Adrenal gland (tissue), 12 donors: Measurements from ENCODE around the gene MAPKAP1. TPM values are rescaled to one million over a fixed set of nuclear protein-coding genes. Genes with fewer than 3 reads are reported as not detected.

ENCODE experiments used
- DNase-seq, 7 donors: peaks; one replicate each; pipeline ENCODE4 v3.0.0-alpha.2; 2019 to 2020
- H3K27ac ChIP-seq, 5 donors: fragments of 200-600 bp; sonication (generic) in 4 of 5; 1 replicate in 3 of 5; 2 replicates in 2 of 5; pipeline versions ENCODE4 v1.5.1 to v1.8.0; 2016 to 2020; ENCODE audit warnings: mild to moderate bottlenecking in 1 of 5
- H3K27me3 ChIP-seq: fragments of 200-600 bp; 2 replicates; pipeline ENCODE4 v1.8.0; 2021
- H3K36me3 ChIP-seq, 2 donors: fragments of 200-600 bp; replicated peaks in 1 of 2; 1 replicate in 1 of 2; 2 replicates in 1 of 2; pipeline versions ENCODE4 v1.5.1 to v1.8.0; 2018 to 2022
- H3K4me1 ChIP-seq, 2 donors: fragments of 200-600 bp; replicated peaks in 1 of 2; 1 replicate in 1 of 2; 2 replicates in 1 of 2; pipeline versions ENCODE4 v1.5.1 to v1.8.0; 2018 to 2021
- H3K4me3 ChIP-seq, 4 donors: fragments of 200-600 bp; sonication (generic) in 3 of 4; one replicate each; pipeline ENCODE4 v1.5.1; 2016 to 2018
- H3K9me3 ChIP-seq, 3 donors: fragments of 200-600 bp; sonication (generic) in 1 of 3; replicated peaks in 1 of 3; 1 replicate in 2 of 3; 2 replicates in 1 of 3; pipeline versions ENCODE4 v1.5.1 to v1.8.0; 2016 to 2021
- POLR2A ChIP-seq, 2 donors: fragments of 450-650 bp; IDR thresholded peaks; one replicate each; pipeline ENCODE4 v1.6.1; 2017; ENCODE audit warnings: antibody characterized with exemption in 2 of 2, mild to moderate bottlenecking in 2 of 2, moderate library complexity in 1 of 2
- WGBS, 4 donors: extraction: QIAGEN DNeasy Blood & Tissue Kit in 2 of 4; methylation state at CpG; one replicate each; pipeline versions ENCODE4 v1.1.5 to v1.1.7; 2013 to 2017; 5-methylcytosine and 5-hydroxymethylcytosine counted together
- intact Hi-C, 2 donors: fragments of 100-400 bp; cut with DNase I; formaldehyde crosslinking; loops; one replicate each; pipeline versions ENCODE4 v1.14.1 to v1.15.0; 2022 to 2023
- polyA plus RNA-seq, 3 donors: library from polyadenylated mRNA; stranded (reverse); fragments of 200-250 nt in 2 of 3; fragments of 350-450 nt in 1 of 3; fragmentation: Illumina TruSeq in 1 of 3; extraction: RNeasy Lipid Tissue Mini Kit (QIAGEN cat#74804) in 1 of 3; gene quantifications; one replicate each; pipeline ENCODE4 v1.2.3, GENCODE V29; 2013 to 2014
- total RNA-seq, 9 donors: library from RNA; depleted of rRNA in 4 of 9; stranded (reverse); fragments of >200 nt in 4 of 9; fragments of 120-200 nt in 1 of 9; fragmentation: NEBNext Ultra II Directional in 1 of 9; extraction: Animal tissue kit (Norgen Biotek cat#: 25700) in 1 of 9; gene quantifications; one replicate each; pipeline versions ENCODE4 v1.1.0 to v1.2.4, GENCODE V29; 2013 to 2023
- TF ChIP-seq, protein P1 (sequence below), 6 experiments: fragments of 450-650 bp in 4 of 6; fragments of 200-600 bp in 2 of 6; sonication (generic) in 1 of 6; IDR thresholded peaks; 1 replicate in 5 of 6; 2 replicates in 1 of 6; pipeline versions ENCODE4 v1.5.1 to v1.8.0; 2016 to 2021; ENCODE audit warnings: antibody characterized with exemption in 6 of 6, mild to moderate bottlenecking in 2 of 6, moderate library complexity in 1 of 6
- donor health status: healthy with polysubstance abuse.
- donor health status: Bipolar disorder and iron deficiency.
- donor health status: DM: yes; HTN: yes; CAD: no.
- donor health status: DM: no; HTN: no; CAD: no.
- donor health status: DM: no; HTN: no; CAD: no.
- donor health status: DM: yes; HTN: yes; CAD: no.

The MAPKAP1 gene
- total and polyA plus RNA-seq, 12 donors = 72.2 to 156 (median 94.9) TPM

GRCh38 chr9:125425170-125425897 is 281.7 kb downstream of the MAPKAP1 start:
- Histone ChIP-seq H3K4me3 (peak overlapping the region in 1 of 4 donors; percentile 27), H3K27me3 (no peaks in the 10 kb centered on the region), H3K27ac (peak overlapping the region in 1 of 5 donors; percentile 24), H3K4me1 (peaks cover 4 to 8% of the 10 kb centered on the region in 2 donors), H3K36me3 (no peaks in the 10 kb centered on the region), H3K9me3 (no peaks in the 10 kb centered on the region)
- DNase-seq = peak in 5 of 7 donors; percentile 42 to 65 (median 58)
- WGBS, 4 donors = 42 to 54% (median 47%) methylated on average over 19 of the region's 19 CpGs
- TF ChIP-seq POLR2A (IDR thresholded peaks at IDR 0.05) = no peak
- TF ChIP-seq, protein P1, sequence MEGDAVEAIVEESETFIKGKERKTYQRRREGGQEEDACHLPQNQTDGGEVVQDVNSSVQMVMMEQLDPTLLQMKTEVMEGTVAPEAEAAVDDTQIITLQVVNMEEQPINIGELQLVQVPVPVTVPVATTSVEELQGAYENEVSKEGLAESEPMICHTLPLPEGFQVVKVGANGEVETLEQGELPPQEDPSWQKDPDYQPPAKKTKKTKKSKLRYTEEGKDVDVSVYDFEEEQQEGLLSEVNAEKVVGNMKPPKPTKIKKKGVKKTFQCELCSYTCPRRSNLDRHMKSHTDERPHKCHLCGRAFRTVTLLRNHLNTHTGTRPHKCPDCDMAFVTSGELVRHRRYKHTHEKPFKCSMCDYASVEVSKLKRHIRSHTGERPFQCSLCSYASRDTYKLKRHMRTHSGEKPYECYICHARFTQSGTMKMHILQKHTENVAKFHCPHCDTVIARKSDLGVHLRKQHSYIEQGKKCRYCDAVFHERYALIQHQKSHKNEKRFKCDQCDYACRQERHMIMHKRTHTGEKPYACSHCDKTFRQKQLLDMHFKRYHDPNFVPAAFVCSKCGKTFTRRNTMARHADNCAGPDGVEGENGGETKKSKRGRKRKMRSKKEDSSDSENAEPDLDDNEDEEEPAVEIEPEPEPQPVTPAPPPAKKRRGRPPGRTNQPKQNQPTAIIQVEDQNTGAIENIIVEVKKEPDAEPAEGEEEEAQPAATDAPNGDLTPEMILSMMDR (IDR thresholded peaks at IDR 0.05) = no peak
- intact Hi-C loops = no loop called here

DNA sequence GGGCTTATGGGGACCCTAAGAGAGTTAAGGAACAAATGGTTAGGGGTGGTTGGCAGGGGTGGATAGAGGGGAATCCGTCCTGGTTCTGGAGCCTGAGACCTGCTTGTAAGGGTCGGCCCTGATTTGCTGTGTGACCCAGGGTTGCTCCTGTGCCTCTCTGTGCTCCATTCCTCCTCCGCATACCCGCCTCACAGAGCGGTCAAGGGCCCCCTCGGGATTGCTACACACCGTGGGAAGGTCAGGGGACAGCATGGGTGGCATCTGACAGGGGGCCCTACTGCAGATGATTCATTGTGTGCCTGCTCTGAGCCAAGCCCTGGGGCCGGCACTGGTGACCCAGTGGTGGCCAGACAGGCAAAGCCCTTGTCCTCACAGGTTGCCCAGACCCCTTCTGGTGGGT is 283.0 kb downstream of the MAPKAP1 start:
- intact Hi-C loops = no loop called here

DNA sequence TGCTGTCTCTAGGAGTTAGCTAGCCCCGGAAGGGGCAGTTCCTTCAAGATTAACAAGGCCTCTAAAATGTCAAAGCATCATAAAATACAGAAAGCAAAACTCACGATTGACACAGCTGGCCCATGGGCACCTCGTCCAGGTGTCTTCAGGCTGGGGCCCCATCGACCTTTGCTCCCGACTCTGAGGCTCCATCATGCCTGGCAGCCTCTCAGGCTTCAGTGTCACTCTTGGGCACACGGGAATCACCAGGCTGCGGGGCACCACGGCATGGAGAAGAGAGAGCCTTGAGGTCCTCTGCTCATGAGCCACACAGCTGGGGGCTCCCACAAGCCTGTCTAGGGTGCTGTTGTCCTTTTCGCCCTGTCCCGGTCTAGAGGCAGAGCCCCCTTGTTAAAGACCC is 284.2 kb downstream of the MAPKAP1 start:
- Histone ChIP-seq H3K4me3 (no peak overlapping the region), H3K27me3 (no peaks in the 10 kb centered on the region), H3K36me3 (no peaks in the 10 kb centered on the region), H3K4me1 (peaks cover 4 to 8% of the 10 kb centered on the region in 2 donors), H3K27ac (no peak overlapping the region), H3K9me3 (no peaks in the 10 kb centered on the region)
- no peak for DNase-seq
- 91 to 97% (median 93%) methylated on average over 5 to 10 of the region's 10 CpGs for WGBS, 4 donors
- TF ChIP-seq, protein P1 (IDR thresholded peaks at IDR 0.05) = no peak
- TF ChIP-seq POLR2A (IDR thresholded peaks at IDR 0.05) = no peak
- intact Hi-C loops = no loop called here

More for the DNA sequence above, 283.0 kb downstream of the MAPKAP1 start:
- DNase-seq = no peak
- Histone ChIP-seq H3K27ac (no peak overlapping the region), H3K36me3 (no peaks in the 10 kb centered on the region), H3K4me3 (no peak overlapping the region), H3K4me1 (peaks cover 4 to 8% of the 10 kb centered on the region in 2 donors), H3K27me3 (no peaks in the 10 kb centered on the region), H3K9me3 (no peaks in the 10 kb centered on the region)
- WGBS, 4 donors = 70 to 100% (median 76%) methylated on average over 2 to 8 of the region's 8 CpGs
- TF ChIP-seq, protein P1 (IDR thresholded peaks at IDR 0.05) = no peak
- no peak for TF ChIP-seq POLR2A (IDR thresholded peaks at IDR 0.05)

- TF ChIP-seq, protein P1 (IDR thresholded peaks at IDR 0.05) = no peak
- TF ChIP-seq POLR2A (IDR thresholded peaks at IDR 0.05) = no peak
- Histone ChIP-seq H3K4me3 (no peak overlapping the region), H3K4me1 (peaks cover 4 to 8% of the 10 kb centered on the region in 2 donors), H3K36me3 (no peaks in the 10 kb centered on the region), H3K27ac (no peak overlapping the region), H3K9me3 (no peaks in the 10 kb centered on the region), H3K27me3 (no peaks in the 10 kb centered on the region)
- 80 to 87% (median 84%) methylated on average over 6 to 13 of the region's 13 CpGs for WGBS, 4 donors
- intact Hi-C loops = no loop called here
- no peak for DNase-seq
These were observed 285.3 kb downstream of the MAPKAP1 start for GRCh38 chr9:125421591-125422181.
